BJ (cell line): ENCODE results near the gene TCF12. TPM values are rescaled to one million over a fixed set of nuclear protein-coding genes. Genes with fewer than 3 reads are reported as not detected.
A peak's percentile ranks its signal among the peaks of the same experiment; 100 is the strongest.

Experiments
- CTCF ChIA-PET: fragments of 350-600 bp; formaldehyde crosslinking; extraction: SDS; loops from one replicate; lab custom pipeline; 2021; ENCODE audit warnings: antibody characterized with exemption, inconsistent platforms; lab: Yijun Ruan, JAX
- POLR2A ChIA-PET: fragments of 300-600 bp; sonication (Branson Sonifier 250); formaldehyde crosslinking; extraction: SDS; loops from one replicate; lab custom pipeline; 2021; ENCODE audit warnings: antibody characterized with exemption; lab: Charles Lee
- DNase-seq: peaks from one replicate; pipeline ENCODE4 v3.0.0-alpha.2; 2011; ENCODE audit warnings: low read depth
- H3K27me3 ChIP-seq: 2 replicates; pipeline ENCODE4 v1.6.0; 2011; ENCODE audit warnings: low read length; ENCODE audit not compliant: control insufficient read depth, insufficient read depth
- H3K36me3 ChIP-seq: 2 replicates; pipeline ENCODE4 v1.5.1; 2011; ENCODE audit warnings: low read length; ENCODE audit not compliant: control insufficient read depth, insufficient read depth
- H3K4me3 ChIP-seq: 2 replicates; pipeline ENCODE4 v1.5.1; 2011; ENCODE audit warnings: low read depth, mild to moderate bottlenecking, control low read depth, low read length
- polyA plus RNA-seq: library from polyadenylated mRNA; depleted of rRNA; stranded (reverse); fragments of >200 nt; gene quantifications from 2 replicates; pipeline ENCODE4 v1.2.3, GENCODE V29; 2011
- TF ChIP-seq, protein P1 (sequence below): IDR thresholded peaks from 2 replicates; pipeline ENCODE4 v1.5.1; 2011; ENCODE audit warnings: low read depth, mild to moderate bottlenecking, control low read depth, inconsistent platforms, low read length, moderate library complexity; ENCODE audit not compliant: insufficient read depth

Gene TCF12
- polyA plus RNA-seq, 1 experiment = 134 TPM

- ChIA-PET CTCF (interaction anchor here (0.6 to 2.0 kb wide), 4 partner anchors 71 to 298 kb away, joined by 3 to 8 read pairs (median 4); partner anchors contain the start of gene TCF12), POLR2A (interaction anchor here (0.7 kb wide), 1 partner anchor 52 kb away, joined by 11 read pairs; no protein-coding TSS in a partner anchor)
- Histone ChIP-seq H3K27me3 (no peaks in the 10 kb centered on the region), H3K36me3 (no peaks in the 10 kb centered on the region), H3K4me3 (no peak overlapping the region)
- DNase-seq = no peak
- TF ChIP-seq, protein P1, sequence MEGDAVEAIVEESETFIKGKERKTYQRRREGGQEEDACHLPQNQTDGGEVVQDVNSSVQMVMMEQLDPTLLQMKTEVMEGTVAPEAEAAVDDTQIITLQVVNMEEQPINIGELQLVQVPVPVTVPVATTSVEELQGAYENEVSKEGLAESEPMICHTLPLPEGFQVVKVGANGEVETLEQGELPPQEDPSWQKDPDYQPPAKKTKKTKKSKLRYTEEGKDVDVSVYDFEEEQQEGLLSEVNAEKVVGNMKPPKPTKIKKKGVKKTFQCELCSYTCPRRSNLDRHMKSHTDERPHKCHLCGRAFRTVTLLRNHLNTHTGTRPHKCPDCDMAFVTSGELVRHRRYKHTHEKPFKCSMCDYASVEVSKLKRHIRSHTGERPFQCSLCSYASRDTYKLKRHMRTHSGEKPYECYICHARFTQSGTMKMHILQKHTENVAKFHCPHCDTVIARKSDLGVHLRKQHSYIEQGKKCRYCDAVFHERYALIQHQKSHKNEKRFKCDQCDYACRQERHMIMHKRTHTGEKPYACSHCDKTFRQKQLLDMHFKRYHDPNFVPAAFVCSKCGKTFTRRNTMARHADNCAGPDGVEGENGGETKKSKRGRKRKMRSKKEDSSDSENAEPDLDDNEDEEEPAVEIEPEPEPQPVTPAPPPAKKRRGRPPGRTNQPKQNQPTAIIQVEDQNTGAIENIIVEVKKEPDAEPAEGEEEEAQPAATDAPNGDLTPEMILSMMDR = no peak
Observed at GRCh38 chr15:57216288-57216687, 297.8 kb downstream of the TCF12 start.

GRCh38 chr15:57217778-57218598 is 299.5 kb downstream of the TCF12 start:
- TF ChIP-seq, protein P1 = no peak
- Histone ChIP-seq H3K36me3 (no peaks in the 10 kb centered on the region), H3K4me3 (no peak overlapping the region), H3K27me3 (no peaks in the 10 kb centered on the region)
- ChIA-PET POLR2A (no interaction called here), CTCF (interaction anchor here (0.9 to 5.0 kb wide), 2 partner anchors 80 to 89 kb away, joined by 4 to 21 read pairs; no protein-coding TSS in a partner anchor)
- no peak for DNase-seq

- peak overlapping the region; percentile 42 for H3K4me3 ChIP-seq
- ChIA-PET POLR2A (interaction anchor here (0.6 kb wide), 1 partner anchor 457 kb away, joined by 3 read pairs; no protein-coding TSS in a partner anchor), CTCF (interaction anchor here (0.9 to 5.0 kb wide), 4 partner anchors 72 to 188 kb away, joined by 3 to 21 read pairs (median 4); no protein-coding TSS in a partner anchor)
- TF ChIP-seq, protein P1 = no peak
- no peaks in the 10 kb centered on the region for H3K36me3 ChIP-seq
- DNase-seq = no peak
- H3K27me3 ChIP-seq = no peaks in the 10 kb centered on the region
Observed at GRCh38 chr15:57218826-57219576, 300.6 kb downstream of the TCF12 start.

DNA sequence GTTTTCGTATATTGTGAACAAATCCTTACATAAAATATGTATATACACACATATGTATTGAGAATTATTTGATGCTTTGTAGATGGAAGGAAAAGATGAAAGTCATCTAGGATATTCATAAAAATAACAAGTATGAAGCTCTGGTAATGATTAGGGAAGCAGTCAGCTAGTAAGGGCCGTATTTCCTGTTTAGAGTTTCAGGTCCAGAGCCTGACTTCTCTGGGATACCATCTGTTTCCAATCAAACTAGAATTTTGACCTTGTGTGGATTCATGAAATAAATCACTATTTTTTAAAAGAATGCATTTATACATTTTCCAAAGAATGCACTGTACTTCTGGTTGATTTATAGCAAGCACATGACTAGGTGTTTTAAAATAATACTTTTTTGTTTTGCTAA is 301.8 kb downstream of the TCF12 start:
- ChIA-PET CTCF (interaction anchor here (1.2 to 5.0 kb wide), 3 partner anchors 35 to 87 kb away, joined by 3 to 21 read pairs (median 5); no protein-coding TSS in a partner anchor), POLR2A (no interaction called here)
- peak overlapping the region; percentile 42 for H3K4me3 ChIP-seq
- no peak for DNase-seq
- TF ChIP-seq, protein P1 = no peak
- no peaks in the 10 kb centered on the region for H3K27me3 ChIP-seq
- no peaks in the 10 kb centered on the region for H3K36me3 ChIP-seq

GRCh38 chr15:57221134-57221533 is 302.7 kb downstream of the TCF12 start:
- Histone ChIP-seq H3K4me3 (peak overlapping the region; percentile 42), H3K36me3 (no peaks in the 10 kb centered on the region), H3K27me3 (no peaks in the 10 kb centered on the region)
- no peak for DNase-seq
- ChIA-PET POLR2A (no interaction called here), CTCF (interaction anchor here (0.6 to 5.0 kb wide), 4 partner anchors 34 to 321 kb away, joined by 3 to 21 read pairs (median 5); no protein-coding TSS in a partner anchor)
- TF ChIP-seq, protein P1 = no peak
